Measurements from ENCODE around the gene PROKR1.

GRCh38 chr2:68603059-68603458 is 40.3 kb upstream of the PROKR1 start:
- TF ChIP-seq CTCF (conservative IDR thresholded peaks at IDR 0.05; ENCODE audit: low read length) (no peak), EZH2phosphoT487 (IDR thresholded peaks at IDR 0.05; ENCODE audit: borderline replicate concordance) (no peak)

Data from Loucy (cell line).